ENCODE data around the gene GPR6.

GPR6 gene, protein sequence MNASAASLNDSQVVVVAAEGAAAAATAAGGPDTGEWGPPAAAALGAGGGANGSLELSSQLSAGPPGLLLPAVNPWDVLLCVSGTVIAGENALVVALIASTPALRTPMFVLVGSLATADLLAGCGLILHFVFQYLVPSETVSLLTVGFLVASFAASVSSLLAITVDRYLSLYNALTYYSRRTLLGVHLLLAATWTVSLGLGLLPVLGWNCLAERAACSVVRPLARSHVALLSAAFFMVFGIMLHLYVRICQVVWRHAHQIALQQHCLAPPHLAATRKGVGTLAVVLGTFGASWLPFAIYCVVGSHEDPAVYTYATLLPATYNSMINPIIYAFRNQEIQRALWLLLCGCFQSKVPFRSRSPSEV

GRCh38 chr6:109978174-109979032 lies at the start of gene GPR6:
TSS of gene GPR6 (plus strand) at chr6:109978311. CDS start at chr6:109979113, 802 bp downstream.
- Histone ChIP-seq H3K9me3 (ENCODE audit: low read depth, low read length) (no peaks in the 10 kb centered on the region), H3K9ac (ENCODE audit: insufficient read length) (no peak within 1 kb of the TSS), H3K4me3 (no peak within 1 kb of the TSS), H3K27ac (no peak within 1 kb of the TSS), H3K36me3 (ENCODE audit: insufficient read depth, low read length) (no peaks in the 10 kb centered on the region)
- TF ChIP-seq EZH2 (IDR thresholded peaks at IDR 0.05) = no peak
- no peak for TF ChIP-seq POLR2AphosphoS5 (IDR thresholded peaks at IDR 0.05; ENCODE audit: borderline replicate concordance, low read depth, low read length)
- no peak for TF ChIP-seq FOXP2 (optimal IDR thresholded peaks at IDR 0.05; ENCODE audit: control extremely low read depth, extremely low read length, insufficient read depth)
- no peak for DNase-seq (ENCODE audit: low read depth, low spot score)

DNA sequence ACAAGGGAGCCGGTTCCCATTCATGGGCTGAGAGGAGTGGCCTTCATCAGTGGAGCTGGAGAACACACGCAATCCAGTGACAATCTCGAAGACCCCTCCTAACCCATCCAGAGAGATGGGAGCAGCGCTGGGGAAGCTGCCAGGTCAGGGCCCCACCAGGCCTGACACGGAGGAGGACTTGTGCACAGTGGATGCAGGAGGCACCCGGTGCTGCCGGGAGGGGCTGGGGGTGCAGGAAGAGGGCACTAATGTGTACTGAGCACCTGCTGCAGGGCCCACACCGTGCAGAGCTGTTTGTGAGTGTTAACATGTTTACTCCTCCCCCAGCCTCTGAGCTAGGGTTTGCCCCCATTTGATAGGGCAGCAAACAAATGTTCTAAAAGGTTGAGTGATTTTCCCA lies 43.8 kb upstream of the GPR6 start:
- no peak for TF ChIP-seq POLR2AphosphoS5 (IDR thresholded peaks at IDR 0.05; ENCODE audit: borderline replicate concordance, low read depth, low read length)
- no peak for TF ChIP-seq EZH2 (IDR thresholded peaks at IDR 0.05)
- TF ChIP-seq FOXP2 (optimal IDR thresholded peaks at IDR 0.05; ENCODE audit: control extremely low read depth, extremely low read length, insufficient read depth) = no peak
- Histone ChIP-seq H3K9ac (ENCODE audit: insufficient read length) (no peak overlapping the region), H3K9me3 (ENCODE audit: low read depth, low read length) (no peaks in the 10 kb centered on the region), H3K4me3 (no peak overlapping the region), H3K36me3 (ENCODE audit: insufficient read depth, low read length) (no peaks in the 10 kb centered on the region), H3K27ac (no peak overlapping the region)
- no peak for DNase-seq (ENCODE audit: low read depth, low spot score)

- DNase-seq (ENCODE audit: low read depth, low spot score) = no peak
- H3K27ac ChIP-seq = no peak overlapping the region
- no peak for TF ChIP-seq FOXP2 (optimal IDR thresholded peaks at IDR 0.05; ENCODE audit: control extremely low read depth, extremely low read length, insufficient read depth)
Observed at GRCh38 chr6:109939654-109940053, 38.5 kb upstream of the GPR6 start.

GRCh38 chr6:109944448-109944847 lies 33.7 kb upstream of the GPR6 start:
- Histone ChIP-seq H3K36me3 (ENCODE audit: insufficient read depth, low read length) (no peaks in the 10 kb centered on the region), H3K4me3 (no peak overlapping the region), H3K9ac (ENCODE audit: insufficient read length) (no peak overlapping the region), H3K27ac (no peak overlapping the region), H3K9me3 (ENCODE audit: low read depth, low read length) (no peaks in the 10 kb centered on the region)
- DNase-seq (ENCODE audit: low read depth, low spot score) = no peak
- TF ChIP-seq POLR2AphosphoS5 (IDR thresholded peaks at IDR 0.05; ENCODE audit: borderline replicate concordance, low read depth, low read length) = no peak
- no peak for TF ChIP-seq EZH2 (IDR thresholded peaks at IDR 0.05)
- TF ChIP-seq FOXP2 (optimal IDR thresholded peaks at IDR 0.05; ENCODE audit: control extremely low read depth, extremely low read length, insufficient read depth) = no peak

More at GRCh38 chr6:109939654-109940053, 38.5 kb upstream of the GPR6 start:
- Histone ChIP-seq H3K9me3 (ENCODE audit: low read depth, low read length) (no peaks in the 10 kb centered on the region), H3K36me3 (ENCODE audit: insufficient read depth, low read length) (no peaks in the 10 kb centered on the region), H3K4me3 (no peak overlapping the region), H3K9ac (ENCODE audit: insufficient read length) (no peak overlapping the region)

GRCh38 chr6:109945091-109945490 lies 33.0 kb upstream of the GPR6 start:
- Histone ChIP-seq H3K27ac (no peak overlapping the region), H3K4me3 (no peak overlapping the region), H3K9ac (ENCODE audit: insufficient read length) (no peak overlapping the region), H3K9me3 (ENCODE audit: low read depth, low read length) (no peaks in the 10 kb centered on the region), H3K36me3 (ENCODE audit: insufficient read depth, low read length) (no peaks in the 10 kb centered on the region)
- DNase-seq (ENCODE audit: low read depth, low spot score) = no peak
- TF ChIP-seq EZH2 (IDR thresholded peaks at IDR 0.05) (no peak), FOXP2 (optimal IDR thresholded peaks at IDR 0.05; ENCODE audit: control extremely low read depth, extremely low read length, insufficient read depth) (no peak), POLR2AphosphoS5 (IDR thresholded peaks at IDR 0.05; ENCODE audit: borderline replicate concordance, low read depth, low read length) (no peak)

GRCh38 chr6:109946979-109947378 lies 31.1 kb upstream of the GPR6 start:
- no peaks in the 10 kb centered on the region for H3K9me3 ChIP-seq (ENCODE audit: low read depth, low read length)
- TF ChIP-seq EZH2 (IDR thresholded peaks at IDR 0.05) (no peak), POLR2AphosphoS5 (IDR thresholded peaks at IDR 0.05; ENCODE audit: borderline replicate concordance, low read depth, low read length) (no peak), FOXP2 (optimal IDR thresholded peaks at IDR 0.05; ENCODE audit: control extremely low read depth, extremely low read length, insufficient read depth) (no peak)

DNA sequence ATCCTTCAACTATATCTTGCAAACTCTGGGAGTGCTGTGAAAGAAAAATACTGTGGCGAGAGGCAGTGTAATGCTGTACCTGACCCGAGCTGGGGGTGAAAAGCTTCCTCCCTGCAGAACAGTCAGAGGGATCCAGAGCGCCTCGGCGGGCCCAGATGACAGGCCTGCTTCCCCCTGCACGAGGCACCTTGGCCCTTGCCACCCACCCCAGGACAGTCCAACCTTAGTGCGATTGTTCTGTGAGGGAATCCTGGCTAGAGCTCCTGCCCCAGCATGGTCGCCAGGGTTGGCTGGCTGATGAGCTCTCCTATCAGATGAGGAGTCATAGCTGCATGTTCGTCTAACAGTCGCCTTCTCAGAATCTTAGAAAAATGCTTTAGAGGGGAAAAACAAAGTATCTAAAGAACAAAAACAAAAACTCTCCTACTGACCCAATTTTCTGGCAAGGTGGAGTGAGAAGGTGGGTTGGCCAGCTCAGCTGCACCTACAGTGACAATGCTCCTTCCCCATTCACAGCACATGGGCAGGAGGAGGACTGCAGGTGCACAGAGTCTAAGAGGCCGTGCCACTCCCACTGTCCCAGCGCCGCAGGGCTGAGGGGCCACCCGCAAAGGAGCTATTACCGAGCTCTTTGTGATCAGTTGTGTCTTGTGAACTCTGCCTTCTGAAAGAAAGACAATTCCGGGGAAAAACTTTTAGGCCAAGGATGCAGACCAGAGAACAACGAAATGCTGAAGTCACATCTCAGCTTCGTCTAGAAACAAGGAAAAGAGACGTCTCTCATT lies 28.6 kb upstream of the GPR6 start:
- Histone ChIP-seq H3K36me3 (ENCODE audit: insufficient read depth, low read length) (no peaks in the 10 kb centered on the region), H3K4me3 (no peak overlapping the region), H3K27ac (no peak overlapping the region), H3K9ac (ENCODE audit: insufficient read length) (no peak overlapping the region), H3K9me3 (ENCODE audit: low read depth, low read length) (no peaks in the 10 kb centered on the region)
- DNase-seq (ENCODE audit: low read depth, low spot score) = no peak
- TF ChIP-seq EZH2 (IDR thresholded peaks at IDR 0.05) (no peak), FOXP2 (optimal IDR thresholded peaks at IDR 0.05; ENCODE audit: control extremely low read depth, extremely low read length, insufficient read depth) (no peak), POLR2AphosphoS5 (IDR thresholded peaks at IDR 0.05; ENCODE audit: borderline replicate concordance, low read depth, low read length) (no peak)

More at GRCh38 chr6:109946979-109947378, 31.1 kb upstream of the GPR6 start:
- H3K36me3 ChIP-seq (ENCODE audit: insufficient read depth, low read length) = no peaks in the 10 kb centered on the region
- no peak overlapping the region for H3K4me3 ChIP-seq
- H3K27ac ChIP-seq = no peak overlapping the region
- H3K9ac ChIP-seq (ENCODE audit: insufficient read length) = no peak overlapping the region
- DNase-seq (ENCODE audit: low read depth, low spot score) = no peak

DNA sequence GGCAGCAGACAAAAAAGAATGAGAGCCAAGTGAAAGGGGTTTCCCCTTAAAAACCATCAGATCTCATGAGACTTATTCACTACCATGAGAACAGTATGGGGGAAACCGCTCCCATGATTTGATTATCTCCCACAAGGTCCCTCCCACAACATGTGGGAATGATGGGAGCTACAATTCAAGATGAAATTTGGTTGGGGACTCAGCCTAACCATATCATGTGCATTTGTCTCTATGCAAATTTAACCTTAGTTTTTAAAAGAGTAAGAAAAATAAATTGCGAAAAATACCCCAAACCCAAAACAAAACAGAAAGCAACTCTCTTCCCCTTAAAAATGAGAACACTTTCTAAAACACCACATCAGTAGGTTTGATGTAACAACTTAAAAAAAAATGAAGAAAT lies 22.6 kb upstream of the GPR6 start:
- no peak for DNase-seq (ENCODE audit: low read depth, low spot score)
- no peak for TF ChIP-seq EZH2 (IDR thresholded peaks at IDR 0.05)
- TF ChIP-seq POLR2AphosphoS5 (IDR thresholded peaks at IDR 0.05; ENCODE audit: borderline replicate concordance, low read depth, low read length) = no peak
- no peak for TF ChIP-seq FOXP2 (optimal IDR thresholded peaks at IDR 0.05; ENCODE audit: control extremely low read depth, extremely low read length, insufficient read depth)

More for the DNA sequence above, 22.6 kb upstream of the GPR6 start:
- no peak overlapping the region for H3K27ac ChIP-seq
- no peak overlapping the region for H3K4me3 ChIP-seq
- H3K36me3 ChIP-seq (ENCODE audit: insufficient read depth, low read length) = no peaks in the 10 kb centered on the region
- no peaks in the 10 kb centered on the region for H3K9me3 ChIP-seq (ENCODE audit: low read depth, low read length)
- no peak overlapping the region for H3K9ac ChIP-seq (ENCODE audit: insufficient read length)
